ENCODE data around the gene ZBTB16. TPM values are rescaled to one million over a fixed set of nuclear protein-coding genes. Genes with fewer than 3 reads are reported as not detected.

The ZBTB16 gene
- total and polyA plus RNA-seq, 2 donors (not counting 3 experiments of a cell fraction or from before 2014, with no cell fraction given), result 9.8 to 20.3 TPM

- FAIRE-seq (peak; percentile 95), DNase-seq (ENCODE audit: low read depth, low spot score) (peak; percentile 89)
- H3K4me2 ChIP-seq (ENCODE audit: insufficient read depth, low read length), result peak overlapping the region; percentile 49
- intact Hi-C loops (cut with micrococcal nuclease) (loop anchor here (1.0 to 10.0 kb wide), 2 partner anchors 12 to 782 kb away; partner anchors contain the start of gene ANKK1), dilution Hi-C loops (cut with MboI; ENCODE audit: extremely low pct_ligation_motif_present, low sequenced_read_pairs) (no loop called here)
- H4K20me1 ChIP-seq (replicated peaks; ENCODE audit: control insufficient read depth, extremely low read depth, insufficient read depth, low read length), result no peaks in the 10 kb centered on the region
- POLR2A ChIA-PET, result interaction anchor here (0.6 to 1.5 kb wide), 3 partner anchors 12 to 107 kb away, joined by 3 to 6 read pairs (median 3); no protein-coding TSS in a partner anchor
- peak overlapping the region in 1 of 3 experiments; percentile 28 for H3K4me3 ChIP-seq (replicated peaks in 1 of 3; ENCODE audit: insufficient read depth in 1 of 3, low read depth in 1 of 3, low read length in 3 of 3)
- H3K79me2 ChIP-seq (ENCODE audit: control insufficient read depth, insufficient read depth, low read length), result peaks cover 4% of the 10 kb centered on the region
- BruUV-seq (replicated peaks), result no TSS peak
- CTCF ChIA-PET, result interaction anchor here (0.6 to 2.6 kb wide), 8 partner anchors 13 to 507 kb away, joined by 3 to 18 read pairs (median 3); no protein-coding TSS in a partner anchor
- H3K4me1 ChIP-seq (ENCODE audit: control insufficient read depth, extremely low read depth, insufficient read depth, low read length), result peaks cover 71% of the 10 kb centered on the region
- H3K27ac ChIP-seq (ENCODE audit: insufficient read depth, low read depth, low read length), result peak overlapping the region; percentile 58
- no peaks in the 10 kb centered on the region for H3K27me3 ChIP-seq (ENCODE audit: control insufficient read depth in 2 of 2, insufficient read depth in 2 of 2, low read length in 2 of 2)
- TF ChIP-seq JUN (IDR thresholded peaks at IDR 0.05; ENCODE audit: borderline replicate concordance, insufficient read depth, insufficient read length, low read depth), result peak; percentile 72
- TF ChIP-seq EZH2 (IDR thresholded peaks at IDR 0.05; ENCODE audit: borderline replicate concordance, low read depth, low read length, severe bottlenecking), result no peak
- peak; percentile 64 for TF ChIP-seq POLR2AphosphoS5 (IDR thresholded peaks at IDR 0.05; ENCODE audit: insufficient read depth, low read depth, low read length)
- TF ChIP-seq FOS (IDR thresholded peaks at IDR 0.05; ENCODE audit: borderline replicate concordance, insufficient read depth, low read length), result peak; percentile 81
- no peak overlapping the region for H2AFZ ChIP-seq (ENCODE audit: low read depth, low read length)
- peak overlapping the region; percentile 65 for H3K9ac ChIP-seq (replicated peaks; ENCODE audit: extremely low read depth, insufficient read depth, low read length)
- no peaks in the 10 kb centered on the region for H3K36me3 ChIP-seq (ENCODE audit: control insufficient read depth in 2 of 2, extremely low read depth in 1 of 2, insufficient read depth in 2 of 2, low read length in 2 of 2)
- H3K9me1 ChIP-seq (replicated peaks; ENCODE audit: control insufficient read depth, extremely low read depth, insufficient read depth, low read length), result no peaks in the 10 kb centered on the region
- no peaks in the 10 kb centered on the region for H3K9me3 ChIP-seq (replicated peaks; ENCODE audit: control insufficient read depth, insufficient read depth, low read length)
Measured at GRCh38 chr11:114166897-114167323, 107.4 kb downstream of the ZBTB16 start.

- Histone ChIP-seq H3K9me1 (replicated peaks; ENCODE audit: control insufficient read depth, extremely low read depth, insufficient read depth, low read length) (no peaks in the 10 kb centered on the region), H3K9ac (replicated peaks; ENCODE audit: extremely low read depth, insufficient read depth, low read length) (peak overlapping the region; percentile 65), H3K36me3 (ENCODE audit: control insufficient read depth in 2 of 2, extremely low read depth in 1 of 2, insufficient read depth in 2 of 2, low read length in 2 of 2) (no peaks in the 10 kb centered on the region), H3K27me3 (ENCODE audit: control insufficient read depth in 2 of 2, insufficient read depth in 2 of 2, low read length in 2 of 2) (no peaks in the 10 kb centered on the region), H2AFZ (ENCODE audit: low read depth, low read length) (no peak overlapping the region), H3K27ac (ENCODE audit: insufficient read depth, low read depth, low read length) (peak overlapping the region; percentile 58), H3K4me2 (ENCODE audit: insufficient read depth, low read length) (no peak overlapping the region), H3K79me2 (ENCODE audit: control insufficient read depth, insufficient read depth, low read length) (peaks cover 4% of the 10 kb centered on the region), H4K20me1 (replicated peaks; ENCODE audit: control insufficient read depth, extremely low read depth, insufficient read depth, low read length) (no peaks in the 10 kb centered on the region), H3K4me1 (ENCODE audit: control insufficient read depth, extremely low read depth, insufficient read depth, low read length) (peaks cover 70% of the 10 kb centered on the region), H3K4me3 (replicated peaks in 1 of 3; ENCODE audit: insufficient read depth in 1 of 3, low read depth in 1 of 3, low read length in 3 of 3) (no peak overlapping the region), H3K9me3 (replicated peaks; ENCODE audit: control insufficient read depth, insufficient read depth, low read length) (no peaks in the 10 kb centered on the region)
- TF ChIP-seq FOS (IDR thresholded peaks at IDR 0.05; ENCODE audit: borderline replicate concordance, insufficient read depth, low read length) (no peak), MYC (IDR thresholded peaks at IDR 0.05; ENCODE audit: low read depth, low read length) (no peak), JUN (IDR thresholded peaks at IDR 0.05; ENCODE audit: borderline replicate concordance, insufficient read depth, insufficient read length, low read depth) (no peak), GATA2 (IDR thresholded peaks at IDR 0.05; ENCODE audit: insufficient read depth, insufficient read length, low read depth, low read length) (no peak), POLR2AphosphoS5 (IDR thresholded peaks at IDR 0.05; ENCODE audit: insufficient read depth, low read depth, low read length) (no peak)
- TF ChIP-seq, protein P1, sequence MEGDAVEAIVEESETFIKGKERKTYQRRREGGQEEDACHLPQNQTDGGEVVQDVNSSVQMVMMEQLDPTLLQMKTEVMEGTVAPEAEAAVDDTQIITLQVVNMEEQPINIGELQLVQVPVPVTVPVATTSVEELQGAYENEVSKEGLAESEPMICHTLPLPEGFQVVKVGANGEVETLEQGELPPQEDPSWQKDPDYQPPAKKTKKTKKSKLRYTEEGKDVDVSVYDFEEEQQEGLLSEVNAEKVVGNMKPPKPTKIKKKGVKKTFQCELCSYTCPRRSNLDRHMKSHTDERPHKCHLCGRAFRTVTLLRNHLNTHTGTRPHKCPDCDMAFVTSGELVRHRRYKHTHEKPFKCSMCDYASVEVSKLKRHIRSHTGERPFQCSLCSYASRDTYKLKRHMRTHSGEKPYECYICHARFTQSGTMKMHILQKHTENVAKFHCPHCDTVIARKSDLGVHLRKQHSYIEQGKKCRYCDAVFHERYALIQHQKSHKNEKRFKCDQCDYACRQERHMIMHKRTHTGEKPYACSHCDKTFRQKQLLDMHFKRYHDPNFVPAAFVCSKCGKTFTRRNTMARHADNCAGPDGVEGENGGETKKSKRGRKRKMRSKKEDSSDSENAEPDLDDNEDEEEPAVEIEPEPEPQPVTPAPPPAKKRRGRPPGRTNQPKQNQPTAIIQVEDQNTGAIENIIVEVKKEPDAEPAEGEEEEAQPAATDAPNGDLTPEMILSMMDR (IDR thresholded peaks at IDR 0.05; ENCODE audit: extremely low read depth in 1 of 2, insufficient read depth in 1 of 2, low read depth in 1 of 2, low read length in 2 of 2), result no peak
- dilution Hi-C loops (cut with MboI; ENCODE audit: extremely low pct_ligation_motif_present, low sequenced_read_pairs) (no loop called here), intact Hi-C loops (cut with micrococcal nuclease) (loop anchor here (1.0 to 10.0 kb wide), 2 partner anchors 12 to 783 kb away; partner anchors contain the start of gene ANKK1)
- FAIRE-seq, result no peak
- BruUV-seq (replicated peaks), result no TSS peak
- POLR2A ChIA-PET, result interaction anchor here (0.8 to 1.5 kb wide), 2 partner anchors 11 to 107 kb away, joined by 3 to 6 read pairs; no protein-coding TSS in a partner anchor
- CTCF ChIA-PET, result interaction anchor here (0.6 to 2.6 kb wide), 7 partner anchors 12 to 507 kb away, joined by 3 to 18 read pairs (median 3); no protein-coding TSS in a partner anchor
- no peak for DNase-seq (ENCODE audit: low read depth, low spot score)
Measured at GRCh38 chr11:114167355-114167754, 107.8 kb downstream of the ZBTB16 start.

Data from endothelial cell of umbilical vein (primary cell).